Ammon's horn (tissue), 1 donor: ENCODE measurements around the gene E2F1.
A peak's percentile ranks its signal among the peaks of the same experiment; 100 is the strongest.
"Not testable (repeated sequence)": the region's sequence is repeated elsewhere in the genome, so short reads cannot be mapped to it uniquely, and the experiment has no call there.

Experiments used
- DNase-seq: peaks from one replicate; pipeline ENCODE4 v3.0.0-alpha.2; 2016; ENCODE audit warnings: low spot score

The E2F1 gene

GRCh38 chr20:33710681-33711445, 24.7 kb upstream of the E2F1 start:
- no peak for DNase-seq

- no peak for DNase-seq
These were observed 23.8 kb upstream of the E2F1 start for GRCh38 chr20:33709905-33710541.

GRCh38 chr20:33709398-33709797, 23.2 kb upstream of the E2F1 start:
- no peak for DNase-seq

- no peak for DNase-seq
These were observed 21.5 kb upstream of the E2F1 start for GRCh38 chr20:33707668-33708067.

GRCh38 chr20:33704197-33704924, 18.2 kb upstream of the E2F1 start:
- no peak for DNase-seq

- no peak for DNase-seq
These were observed 17.4 kb upstream of the E2F1 start for GRCh38 chr20:33703498-33704137.

GRCh38 chr20:33702861-33703260, 16.7 kb upstream of the E2F1 start:
- DNase-seq = peak; percentile 63

- no peak for DNase-seq
These were observed 15.7 kb upstream of the E2F1 start for GRCh38 chr20:33701629-33702450.

GRCh38 chr20:33700696-33701441, 14.7 kb upstream of the E2F1 start:
- DNase-seq = not testable (repeated sequence)

GRCh38 chr20:33698966-33699365, 12.8 kb upstream of the E2F1 start:
- DNase-seq = not testable (repeated sequence)

- peak; percentile 87 for DNase-seq
These were observed 10.9 kb upstream of the E2F1 start for GRCh38 chr20:33697129-33697528.

GRCh38 chr20:33696448-33696847, 10.3 kb upstream of the E2F1 start:
- DNase-seq = no peak

- no peak for DNase-seq
These were observed 8.4 kb upstream of the E2F1 start for GRCh38 chr20:33694639-33695012.

- peak; percentile 89 for DNase-seq
These were observed 7.8 kb upstream of the E2F1 start for GRCh38 chr20:33693741-33694638.

GRCh38 chr20:33693289-33693688, 7.1 kb upstream of the E2F1 start:
- no peak for DNase-seq

- DNase-seq = peak; percentile 79
These were observed 3.8 kb upstream of the E2F1 start for GRCh38 chr20:33689973-33690372.

- no peak for DNase-seq
These were observed 3.3 kb upstream of the E2F1 start for GRCh38 chr20:33689493-33689892.

- DNase-seq = no peak
These were observed 2.8 kb upstream of the E2F1 start for GRCh38 chr20:33688938-33689424.
